ENCODE measurements around the gene RAB44. TPM values are rescaled to one million over a fixed set of nuclear protein-coding genes. Genes with fewer than 3 reads are reported as not detected.

RAB44 gene
- total and polyA plus RNA-seq, 9 of the 15 experiments (the other 6 are each of a cell fraction or from before 2014, with no cell fraction given): not detected

- no peak for TF ChIP-seq TRIM25 (IDR thresholded peaks at IDR 0.05; ENCODE audit: borderline replicate concordance)
- 0 out of 2 replicates have a peak, but pooled peaks have one; percentile 12 for TF ChIP-seq GABPB1 (CRISPR knock-in tag; IDR thresholded peaks at IDR 0.05)
- no peak for TF ChIP-seq MED1 (CRISPR knock-in tag; IDR thresholded peaks at IDR 0.05; ENCODE audit: borderline replicate concordance)
- TF ChIP-seq EWSR1 (IDR thresholded peaks at IDR 0.05; ENCODE audit: borderline replicate concordance, low read depth, partially characterized antibody): no peak
- TF ChIP-seq TEAD1 (CRISPR knock-in tag; IDR thresholded peaks at IDR 0.05): no peak
- no peak for TF ChIP-seq ZNF354B (CRISPR knock-in tag; IDR thresholded peaks at IDR 0.05)
Measured at GRCh38 chr6:36769183-36769675, 71.6 kb downstream of the RAB44 start (continued).

GRCh38 chr6:36769676-36770499 is 72.3 kb downstream of the RAB44 start:
- Histone ChIP-seq H2AFZ (ENCODE audit: low read depth, low read length) (peak overlapping the region; percentile 15; the same call in 1 of the 2 replicates), H3K79me2 (ENCODE audit: control insufficient read depth, insufficient read depth, low read length) (no peaks in the 10 kb centered on the region), H3K27ac (ENCODE audit: extremely low read depth, low read depth, low read length) (no peak overlapping the region), H3K36me3 (ENCODE audit: control insufficient read depth, insufficient read depth, low read length) (no peaks in the 10 kb centered on the region), H3K9me1 (ENCODE audit: control insufficient read depth, insufficient read depth, low read length) (no peaks in the 10 kb centered on the region), H3K4me2 (ENCODE audit: insufficient read depth, low read length) (no peak overlapping the region), H3K9ac (ENCODE audit: insufficient read depth in 1 of 2, low read depth in 2 of 2, low read length in 2 of 2) (peak overlapping the region in 1 of 2 experiments; percentile 64; a peak in 1 of 4 replicates), H3K4me1 (replicated peaks in 1 of 2; ENCODE audit: control insufficient read depth in 2 of 2, insufficient read depth in 2 of 2, low read length in 2 of 2) (peaks cover 15 to 18% of the 10 kb centered on the region in 2 experiments; a peak in 3 of 5 replicates), H3K9me3 (replicated peaks; ENCODE audit: control insufficient read depth, insufficient read depth, low read depth, low read length) (no peaks in the 10 kb centered on the region), H4K20me1 (replicated peaks; ENCODE audit: control insufficient read depth, insufficient read depth, low read length) (0 out of 2 replicates have a peak, but pooled peaks cover 5% of the 10 kb centered on the region), H3K4me3 (no peak overlapping the region), H3K27me3 (ENCODE audit: control insufficient read depth in 2 of 2, insufficient read depth in 2 of 2, low read length in 2 of 2) (peaks cover 5 to 10% of the 10 kb centered on the region in 2 experiments; a peak in 3 of 5 replicates)
- FAIRE-seq (no peak), ATAC-seq (no peak), DNase-seq (ENCODE audit: extremely low read depth in 1 of 4, low spot score in 3 of 4) (peak in 1 of 4 experiments; percentile 34)
- no TSS peak for BruUV-seq (replicated peaks)
- WGBS (ENCODE audit: insufficient coverage, low coverage, missing lambda C conversion rate): 45% methylated on average over 18 of the region's 18 CpGs
- intact Hi-C loops (cut with micrococcal nuclease): loop anchor here (5.0 to 10.0 kb wide), 3 partner anchors 357 to 535 kb away; no protein-coding TSS in a partner anchor
- in situ Hi-C loops (cut with MboI): loop anchor here (5.0 kb wide), 3 partner anchors 82 to 437 kb away; no protein-coding TSS in a partner anchor
- POLR2A ChIA-PET: interaction anchor here (0.6 to 1.2 kb wide), 6 partner anchors 9 to 248 kb away, joined by 3 to 5 read pairs (median 3); no protein-coding TSS in a partner anchor
- CTCF ChIA-PET (ENCODE audit: low intra/inter-chr PET ratio): interaction anchor here (5.2 kb wide), 1 partner anchor 248 kb away, joined by 108 read pairs; no protein-coding TSS in a partner anchor
- TF ChIP-seq IFI16 (CRISPR knock-in tag; IDR thresholded peaks at IDR 0.05) (no peak), TCFL5 (CRISPR knock-in tag; conservative IDR thresholded peaks at IDR 0.05) (0 out of 2 replicates have a peak, but pooled peaks have one; percentile 4), ZNF584 (CRISPR knock-in tag; IDR thresholded peaks at IDR 0.05; ENCODE audit: low read depth) (0 out of 2 replicates have a peak, but pooled peaks have one; percentile 49), FOXJ3 (CRISPR knock-in tag; IDR thresholded peaks at IDR 0.05) (no peak), SRSF3 (IDR thresholded peaks at IDR 0.05; ENCODE audit: insufficient read depth, low read length) (no peak), ELK1 (CRISPR knock-in tag; IDR thresholded peaks at IDR 0.05) (no peak), ZBTB9 (CRISPR knock-in tag; IDR thresholded peaks at IDR 0.05) (no peak), ZNF165 (CRISPR knock-in tag; IDR thresholded peaks at IDR 0.05; ENCODE audit: borderline replicate concordance) (no peak)

Measured in K562 (cell line).